GM18505 (cell line): Measurements from ENCODE around the gene PBX1.

Experiments used
- ATAC-seq: cut with Tn5 transposase; IDR thresholded peaks from one replicate; pipeline ENCODE4 v1.9.1; 2021; ENCODE audit not compliant: unreplicated experiment
- POLR2A ChIP-seq: IDR thresholded peaks from 4 replicates; pipeline ENCODE4 v1.6.1; 2011; ENCODE audit warnings: borderline replicate concordance; ENCODE audit not compliant: insufficient read depth, insufficient read length; ENCODE audit errors: extremely low read depth

PBX1 gene

GRCh38 chr1:164783778-164784555 is 225.0 kb downstream of the PBX1 start:
- no peak for TF ChIP-seq POLR2A
- no peak for ATAC-seq

GRCh38 chr1:164784960-164785359 is 226.0 kb downstream of the PBX1 start:
- no peak for TF ChIP-seq POLR2A

DNA sequence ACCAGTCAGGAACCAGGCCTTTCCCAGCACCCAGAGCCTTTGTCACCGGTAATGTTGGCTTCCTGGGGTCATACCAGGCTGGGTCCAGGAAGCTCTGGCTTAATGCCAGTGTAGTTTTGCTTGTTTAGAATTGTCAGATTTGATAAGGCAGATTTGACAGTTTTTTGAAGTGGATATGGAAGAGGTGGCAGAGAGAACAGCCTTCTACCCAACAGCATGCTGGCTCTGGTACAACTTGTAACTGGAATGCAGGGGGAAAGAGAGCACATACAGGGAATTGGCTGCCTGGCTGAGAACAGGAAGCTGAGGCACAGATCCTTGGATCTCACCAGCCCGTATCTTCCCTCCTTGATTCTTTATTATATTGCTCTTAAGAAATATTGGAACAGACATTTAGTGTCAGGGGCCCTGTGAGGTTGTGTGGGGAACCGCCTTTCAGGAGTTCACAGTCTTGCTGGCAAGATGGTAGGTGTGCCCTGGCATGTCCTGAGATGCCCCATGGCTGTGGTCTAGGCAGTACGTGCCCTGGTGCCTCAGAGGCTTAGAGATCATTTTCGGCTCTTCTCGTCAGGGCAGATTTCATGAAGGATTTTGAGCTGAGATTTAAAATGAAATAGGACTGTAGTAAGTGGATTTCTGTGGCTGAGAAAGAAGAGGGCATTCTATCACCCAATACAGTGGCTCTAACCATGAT is 227.0 kb downstream of the PBX1 start:
- ATAC-seq = no peak
- no peak for TF ChIP-seq POLR2A

More at GRCh38 chr1:164784960-164785359, 226.0 kb downstream of the PBX1 start:
- no peak for ATAC-seq

- peak; percentile 95 for ATAC-seq
- TF ChIP-seq POLR2A = no peak
Measured at GRCh38 chr1:164786980-164787833, 228.2 kb downstream of the PBX1 start.

DNA sequence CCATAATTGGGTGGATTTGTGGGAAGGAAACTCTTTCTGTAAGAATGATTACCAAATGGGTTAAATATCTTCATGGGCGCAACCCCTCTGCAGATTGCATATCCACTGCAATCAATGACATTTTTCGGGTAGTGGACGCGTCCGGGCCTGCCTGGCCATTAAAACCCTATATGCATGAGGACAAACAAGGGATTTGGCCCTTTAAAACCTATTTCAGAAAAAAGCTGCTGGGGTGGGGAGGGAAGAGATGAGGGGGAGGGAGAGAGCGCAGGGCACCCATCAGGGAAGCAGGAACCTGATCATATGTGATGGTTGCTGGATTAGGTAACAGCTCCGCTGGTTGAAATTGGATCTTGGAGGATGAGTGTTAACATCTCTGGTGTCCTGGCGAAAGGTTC is 228.8 kb downstream of the PBX1 start:
- ATAC-seq = no peak
- TF ChIP-seq POLR2A = no peak

DNA sequence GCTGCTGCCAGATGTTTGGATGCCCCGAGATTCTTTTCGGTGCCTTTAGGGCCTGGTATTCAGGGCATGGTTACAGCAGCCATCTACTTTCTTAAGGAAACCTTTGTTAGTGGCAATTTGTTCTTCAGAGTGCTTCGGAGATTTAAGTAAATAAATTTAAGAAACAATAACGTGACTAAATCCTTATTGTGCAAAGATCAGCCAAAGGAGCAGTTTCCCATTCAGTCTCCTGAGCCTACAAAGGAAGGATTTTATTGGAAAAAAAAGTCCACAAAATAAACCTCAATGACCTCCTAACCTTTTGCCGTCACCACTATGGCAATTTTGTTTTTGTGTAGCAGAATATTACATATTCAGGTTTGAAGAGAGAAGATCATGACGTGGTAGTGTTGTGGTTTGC is 231.1 kb downstream of the PBX1 start:
- no peak for ATAC-seq
- no peak for TF ChIP-seq POLR2A

- TF ChIP-seq POLR2A = no peak
- ATAC-seq = no peak
Measured at GRCh38 chr1:164792410-164793004, 233.5 kb downstream of the PBX1 start.

GRCh38 chr1:164794356-164794755 is 235.4 kb downstream of the PBX1 start:
- ATAC-seq = no peak
- TF ChIP-seq POLR2A = no peak

DNA sequence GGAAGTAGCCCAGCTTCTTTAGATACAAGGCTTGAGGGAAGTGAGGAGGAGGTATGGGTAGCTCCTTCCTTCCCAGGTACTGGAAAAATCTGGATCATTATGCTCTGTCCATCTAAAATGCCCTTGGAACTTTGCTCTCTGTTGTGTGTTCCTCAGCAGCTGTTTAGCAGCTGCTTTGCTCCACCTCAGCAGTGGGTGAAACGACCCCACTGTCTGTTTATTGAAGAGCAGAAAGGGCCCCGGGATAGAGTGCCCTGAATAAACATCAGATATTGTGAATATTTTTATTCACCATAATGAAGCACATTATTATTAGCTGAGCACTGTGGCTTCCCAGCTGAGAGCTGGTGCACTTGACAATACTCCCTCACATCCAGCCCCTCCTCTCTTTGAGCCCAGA is 237.9 kb downstream of the PBX1 start:
- TF ChIP-seq POLR2A = no peak
- ATAC-seq = no peak

DNA sequence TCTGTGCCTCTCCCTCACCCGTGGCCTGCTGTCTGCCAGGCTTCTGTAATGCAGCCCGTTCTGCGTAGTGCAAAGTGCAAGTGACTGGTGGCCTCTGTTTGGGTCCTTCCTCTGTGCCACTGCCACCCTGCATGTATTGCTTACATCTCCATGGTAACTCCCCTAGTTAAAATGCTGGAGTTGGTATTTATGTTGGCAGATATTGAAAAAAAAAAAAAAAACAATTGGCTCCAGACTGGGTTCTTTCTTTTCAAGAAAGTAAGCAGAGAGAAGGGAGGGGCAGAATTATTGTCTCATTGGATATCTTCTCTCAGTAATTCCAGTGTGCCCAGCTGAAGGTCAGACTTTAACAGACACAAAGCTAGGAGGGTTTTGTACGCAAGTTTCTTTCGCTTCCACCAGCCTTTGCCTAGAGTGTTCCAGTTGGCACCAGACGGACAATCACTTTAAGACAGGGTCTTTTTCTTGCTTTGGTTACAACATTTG is 242.3 kb downstream of the PBX1 start:
- no peak for TF ChIP-seq POLR2A
- no peak for ATAC-seq

DNA sequence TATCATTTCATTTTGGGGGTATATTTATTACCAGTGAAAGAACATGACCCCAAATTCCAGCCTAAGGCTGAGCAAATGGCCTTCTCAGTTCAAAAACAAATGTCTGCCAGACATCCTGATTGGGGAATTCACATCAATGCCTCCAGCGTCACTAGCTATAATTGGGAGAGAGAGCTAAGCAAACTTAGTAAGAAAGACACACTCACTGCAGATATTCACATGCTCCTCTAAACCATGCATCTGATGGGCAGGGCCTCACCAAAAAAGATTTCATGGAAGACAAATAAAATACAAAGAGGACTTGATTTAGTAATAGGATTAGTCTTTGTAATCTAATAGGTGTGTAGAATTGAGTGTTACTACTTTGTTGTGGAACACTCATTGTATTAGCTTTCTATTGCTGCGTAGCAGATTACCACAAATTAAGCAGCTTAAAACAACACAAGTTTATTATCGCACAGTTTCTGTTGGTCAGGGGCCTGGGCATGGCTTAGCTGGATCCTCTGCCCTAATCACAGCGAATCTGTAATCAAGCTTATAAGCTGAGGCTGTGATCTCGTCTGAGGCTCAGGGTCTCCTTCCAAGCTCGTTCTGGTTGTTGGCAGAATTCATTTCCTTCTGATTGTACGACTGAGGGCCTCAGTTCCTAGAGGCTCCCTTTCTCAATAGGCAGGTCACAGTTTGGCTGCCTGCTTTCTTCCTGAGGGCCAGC is 243.0 kb downstream of the PBX1 start:
- TF ChIP-seq POLR2A = no peak
- ATAC-seq = no peak

DNA sequence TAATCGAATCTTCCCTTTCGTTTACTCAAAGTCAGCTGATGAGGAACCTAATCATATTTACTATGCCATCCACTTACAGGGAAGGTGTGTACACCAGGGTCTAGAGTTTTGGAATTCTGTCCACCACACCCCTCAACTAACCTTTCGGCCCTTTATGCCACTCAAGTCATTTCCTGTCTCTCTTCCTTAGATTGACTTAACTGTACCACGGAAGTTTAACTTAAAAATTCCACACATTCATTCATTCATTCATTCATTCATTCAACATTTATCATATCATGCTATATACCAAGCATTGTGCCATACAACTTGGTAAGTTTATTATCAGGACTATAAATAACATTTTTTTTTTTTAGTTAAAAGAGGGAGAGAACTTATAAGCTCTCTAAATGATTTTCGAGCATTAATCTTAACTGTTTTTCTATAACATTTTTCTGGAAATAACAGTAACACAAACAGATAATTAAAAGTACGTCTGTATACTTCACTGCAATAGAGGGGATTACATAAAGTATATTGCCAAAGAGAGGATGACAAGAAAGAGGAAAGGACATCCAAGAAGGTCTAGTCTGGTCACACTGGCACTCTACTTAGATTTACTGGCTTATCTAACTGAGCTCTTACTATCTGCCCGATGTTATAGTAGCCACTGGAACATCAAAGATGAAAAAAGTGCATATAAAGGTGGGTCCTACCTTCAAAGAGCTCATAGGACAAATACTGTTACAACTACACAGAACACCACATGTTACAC is 243.7 kb downstream of the PBX1 start:
- TF ChIP-seq POLR2A = no peak
- no peak for ATAC-seq
